H9 (cell line): Measurements from ENCODE around the gene WDR43. TPM values are rescaled to one million over a fixed set of nuclear protein-coding genes. Genes with fewer than 3 reads are reported as not detected.

Experiments used
- DNase-seq: peaks from one replicate; pipeline ENCODE4 v3.0.0-alpha.2; 2017
- H2AFZ ChIP-seq: one replicate; pipeline ENCODE4 v1.6.1; 2013; ENCODE audit warnings: mild to moderate bottlenecking, low read length, control low read depth, moderate library complexity
- H2AK5ac ChIP-seq: 2 replicates; pipeline ENCODE4 v1.6.1; 2013; ENCODE audit warnings: low read length, control low read depth, mixed read lengths; ENCODE audit not compliant: insufficient read length
- H2BK120ac ChIP-seq: one replicate; pipeline ENCODE4 v1.6.1; 2013; ENCODE audit warnings: low read depth, mild to moderate bottlenecking, low read length, control low read depth, inconsistent platforms; ENCODE audit not compliant: poor library complexity, severe bottlenecking
- H2BK12ac ChIP-seq: 2 replicates; pipeline ENCODE4 v1.6.1; 2013; ENCODE audit warnings: low read length, control low read depth, mixed read lengths, low read depth; ENCODE audit not compliant: insufficient read length
- H2BK15ac ChIP-seq: 2 replicates; pipeline ENCODE4 v1.6.1; 2013; ENCODE audit warnings: low read depth, low read length, control low read depth
- H2BK20ac ChIP-seq: one replicate; pipeline ENCODE4 v1.6.1; 2013; ENCODE audit warnings: low read depth, mild to moderate bottlenecking, low read length, control low read depth, inconsistent platforms; ENCODE audit not compliant: poor library complexity, severe bottlenecking
- H2BK5ac ChIP-seq: 2 replicates; pipeline ENCODE4 v1.6.1; 2013; ENCODE audit warnings: low read length, control low read depth, mixed read lengths; ENCODE audit not compliant: insufficient read length
- H3K14ac ChIP-seq: 2 replicates; pipeline ENCODE4 v1.6.1; 2013; ENCODE audit warnings: low read length, control low read depth; ENCODE audit not compliant: insufficient read depth
- H3K18ac ChIP-seq: 2 replicates; pipeline ENCODE4 v1.6.1; 2013; ENCODE audit warnings: low read depth, mild to moderate bottlenecking, mixed read lengths, low read length, control low read depth; ENCODE audit not compliant: insufficient read length
- H3K23ac ChIP-seq: 2 replicates; pipeline ENCODE4 v1.6.1; 2013; ENCODE audit warnings: low read length, control low read depth, mixed read lengths, low read depth; ENCODE audit not compliant: insufficient read length
- H3K23me2 ChIP-seq: 2 replicates; pipeline ENCODE4 v1.6.1; 2013; ENCODE audit warnings: low read depth, mild to moderate bottlenecking, mixed read lengths, low read length, control low read depth; ENCODE audit not compliant: insufficient read length, poor library complexity, severe bottlenecking
- H3K27ac ChIP-seq: 2 replicates; pipeline ENCODE4 v1.5.1; 2013; ENCODE audit warnings: low read length, control low read depth, mixed read lengths, low read depth; ENCODE audit not compliant: insufficient read length
- H3K27me3 ChIP-seq: 2 replicates; pipeline ENCODE4 v1.6.1; 2013; ENCODE audit warnings: low read length, control low read depth, inconsistent platforms; ENCODE audit not compliant: insufficient read depth
- H3K4ac ChIP-seq: 2 replicates; pipeline ENCODE4 v1.6.1; 2013; ENCODE audit warnings: low read depth, mild to moderate bottlenecking, control low read depth, inconsistent platforms, low read length, moderate library complexity
- H3K4me1 ChIP-seq: 2 replicates; pipeline ENCODE4 v1.6.1; 2013; ENCODE audit warnings: low read length, control low read depth, inconsistent platforms; ENCODE audit not compliant: insufficient read depth
- H3K4me2 ChIP-seq: 2 replicates; pipeline ENCODE4 v1.6.1; 2013; ENCODE audit warnings: low read length, control low read depth, mixed read lengths; ENCODE audit not compliant: insufficient read length, insufficient read depth
- H3K56ac ChIP-seq: 2 replicates; pipeline ENCODE4 v1.6.1; 2013; ENCODE audit warnings: low read depth, mild to moderate bottlenecking, mixed read lengths, low read length, control low read depth; ENCODE audit not compliant: insufficient read length
- H3K79me1 ChIP-seq: 2 replicates; pipeline ENCODE4 v1.6.1; 2013; ENCODE audit warnings: low read depth, mild to moderate bottlenecking, moderate library complexity, low read length, control low read depth, inconsistent platforms; ENCODE audit not compliant: insufficient read depth, poor library complexity, severe bottlenecking
- H3K79me2 ChIP-seq: 2 replicates; pipeline ENCODE4 v1.6.1; 2013; ENCODE audit warnings: low read length, control low read depth, inconsistent platforms; ENCODE audit not compliant: insufficient read depth
- H3K9ac ChIP-seq: 2 replicates; pipeline ENCODE4 v1.6.1; 2013; ENCODE audit warnings: low read length, control low read depth, mixed read lengths; ENCODE audit not compliant: insufficient read length; ENCODE audit errors: extremely low read depth
- H3K9me3 ChIP-seq: one replicate; pipeline ENCODE4 v1.6.1; 2013; ENCODE audit warnings: low read depth, low read length, inconsistent platforms; ENCODE audit not compliant: control insufficient read depth
- H3T11ph ChIP-seq: one replicate; pipeline ENCODE4 v1.6.1; 2013; ENCODE audit warnings: mild to moderate bottlenecking, low read length, control low read depth, inconsistent platforms
- H4K20me1 ChIP-seq: one replicate; pipeline ENCODE4 v1.6.1; 2013; ENCODE audit not compliant: control insufficient read depth, insufficient read length, insufficient read depth
- H4K5ac ChIP-seq: 2 replicates; pipeline ENCODE4 v1.6.1; 2013; ENCODE audit warnings: low read depth, mild to moderate bottlenecking, mixed read lengths, low read length, control low read depth; ENCODE audit not compliant: insufficient read length
- H4K8ac ChIP-seq: replicated peaks from 2 replicates; pipeline ENCODE4 v1.6.1; 2013; ENCODE audit warnings: low read length, control low read depth, mixed read lengths, low read depth; ENCODE audit not compliant: insufficient read length
- H4K91ac ChIP-seq: 2 replicates; pipeline ENCODE4 v1.6.1; 2013; ENCODE audit warnings: low read depth, mild to moderate bottlenecking, moderate library complexity, mixed read lengths, low read length, control low read depth; ENCODE audit not compliant: insufficient read length
- H3K27ac Mint-ChIP-seq, 3 experiments: 2 replicates in 2 of 3; 3 replicates in 1 of 3; pipeline ENCODE4 v1.8.0; 2020 to 2021; ENCODE audit warnings: mixed read lengths in 3 of 3, mild to moderate bottlenecking in 1 of 3, moderate library complexity in 1 of 3
- H3K27me3 Mint-ChIP-seq: 2 replicates; pipeline ENCODE4 v1.8.0; 2021; ENCODE audit warnings: low read depth, mild to moderate bottlenecking, moderate library complexity, mixed read lengths
- H3K36me3 Mint-ChIP-seq, 3 experiments: 2 replicates in 2 of 3; 3 replicates in 1 of 3; pipeline ENCODE4 v1.8.0; 2020 to 2021; ENCODE audit warnings: low read depth in 3 of 3, mixed read lengths in 3 of 3; ENCODE audit not compliant: insufficient read depth in 1 of 3
- H3K4me1 Mint-ChIP-seq, 2 experiments: 2 replicates each; pipeline ENCODE4 v1.8.0; 2020; ENCODE audit warnings: mixed read lengths in 2 of 2
- H3K4me3 Mint-ChIP-seq, 2 experiments: 2 replicates in 1 of 2; 3 replicates in 1 of 2; pipeline ENCODE4 v1.8.0; 2020 to 2021; ENCODE audit warnings: mild to moderate bottlenecking in 2 of 2, mixed read lengths in 2 of 2, moderate library complexity in 1 of 2
- H3K9me3 Mint-ChIP-seq, 2 experiments: 2 replicates in 1 of 2; 3 replicates in 1 of 2; pipeline ENCODE4 v1.8.0; 2020; ENCODE audit warnings: mild to moderate bottlenecking in 2 of 2, mixed read lengths in 2 of 2, moderate library complexity in 1 of 2
- WGBS: extraction: QIAGEN DNeasy Blood & Tissue Kit; methylation state at CpG from one replicate; pipeline ENCODE4 v1.1.7; 2013; ENCODE audit warnings: missing lambda C conversion rate, low lambda C conversion rate, mixed read lengths; ENCODE audit not compliant: insufficient read length; ENCODE audit errors: extremely low coverage; 5-methylcytosine and 5-hydroxymethylcytosine counted together
- total RNA-seq: library from RNA; stranded (reverse); gene quantifications from 2 replicates; pipeline ENCODE4 v1.2.1, GENCODE V29; 2021
- TF ChIP-seq, protein P1 (sequence below): fragments of 200-600 bp; sonication (generic); conservative IDR thresholded peaks from 3 replicates; pipeline ENCODE4 v1.8.0; 2021; ENCODE audit warnings: antibody characterized with exemption, mild to moderate bottlenecking

WDR43 gene
- total RNA-seq, 1 experiment from 2014 or later = 186 TPM

DNA sequence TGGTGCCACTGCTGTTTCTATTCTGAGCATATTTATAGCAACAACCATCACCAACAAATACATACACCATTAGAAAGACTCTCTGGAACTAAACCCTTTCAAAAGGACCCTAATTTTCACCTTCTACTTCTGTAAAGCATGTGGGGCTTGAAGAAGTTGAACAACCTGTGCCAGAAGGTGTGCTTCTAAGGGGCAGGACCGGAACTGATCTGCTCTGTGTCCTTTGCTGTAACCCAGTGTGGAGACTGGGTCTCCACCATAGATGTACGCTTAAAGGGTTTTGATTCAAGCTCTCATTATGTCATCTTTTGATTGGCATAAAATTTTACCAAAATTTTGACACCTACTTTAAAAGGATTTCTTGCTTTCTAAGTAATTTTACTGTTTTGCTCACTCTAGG, 40.3 kb downstream of the WDR43 start:
- Histone ChIP-seq H2BK15ac (no peak overlapping the region), H3K27ac (no peak overlapping the region), H3K4me1 (no peaks in the 10 kb centered on the region), H4K8ac (no peak overlapping the region), H3T11ph (no peak overlapping the region), H2BK5ac (no peak overlapping the region), H3K27me3 (no peaks in the 10 kb centered on the region), H2AK5ac (no peak overlapping the region), H3K4me2 (no peak overlapping the region), H3K56ac (no peak overlapping the region), H2BK120ac (no peak overlapping the region), H3K23ac (no peak overlapping the region), H3K9ac (no peak overlapping the region), H3K23me2 (no peaks in the 10 kb centered on the region), H3K18ac (no peak overlapping the region), H4K91ac (no peak overlapping the region), H3K4ac (no peak overlapping the region), H3K9me3 (no peaks in the 10 kb centered on the region), H2AFZ (no peak overlapping the region), H3K79me1 (no peaks in the 10 kb centered on the region), H2BK12ac (no peak overlapping the region), H2BK20ac (no peak overlapping the region), H4K20me1 (no peaks in the 10 kb centered on the region), H4K5ac (no peak overlapping the region), H3K14ac (no peak overlapping the region), H3K79me2 (no peaks in the 10 kb centered on the region)
- H3K4me1 Mint-ChIP-seq = no peaks in the 10 kb centered on the region
- H3K4me3 Mint-ChIP-seq = no peak overlapping the region
- H3K9me3 Mint-ChIP-seq = no peaks in the 10 kb centered on the region
- H3K27ac Mint-ChIP-seq = no peak overlapping the region
- no CpG with 5 or more reads among the region's 2 CpGs for WGBS
- no peaks in the 10 kb centered on the region for H3K27me3 Mint-ChIP-seq
- peaks cover 50 to 91% (median 78%) of the 10 kb centered on the region in 3 experiments; a peak in 6 of 7 replicates for H3K36me3 Mint-ChIP-seq
- TF ChIP-seq, protein P1, sequence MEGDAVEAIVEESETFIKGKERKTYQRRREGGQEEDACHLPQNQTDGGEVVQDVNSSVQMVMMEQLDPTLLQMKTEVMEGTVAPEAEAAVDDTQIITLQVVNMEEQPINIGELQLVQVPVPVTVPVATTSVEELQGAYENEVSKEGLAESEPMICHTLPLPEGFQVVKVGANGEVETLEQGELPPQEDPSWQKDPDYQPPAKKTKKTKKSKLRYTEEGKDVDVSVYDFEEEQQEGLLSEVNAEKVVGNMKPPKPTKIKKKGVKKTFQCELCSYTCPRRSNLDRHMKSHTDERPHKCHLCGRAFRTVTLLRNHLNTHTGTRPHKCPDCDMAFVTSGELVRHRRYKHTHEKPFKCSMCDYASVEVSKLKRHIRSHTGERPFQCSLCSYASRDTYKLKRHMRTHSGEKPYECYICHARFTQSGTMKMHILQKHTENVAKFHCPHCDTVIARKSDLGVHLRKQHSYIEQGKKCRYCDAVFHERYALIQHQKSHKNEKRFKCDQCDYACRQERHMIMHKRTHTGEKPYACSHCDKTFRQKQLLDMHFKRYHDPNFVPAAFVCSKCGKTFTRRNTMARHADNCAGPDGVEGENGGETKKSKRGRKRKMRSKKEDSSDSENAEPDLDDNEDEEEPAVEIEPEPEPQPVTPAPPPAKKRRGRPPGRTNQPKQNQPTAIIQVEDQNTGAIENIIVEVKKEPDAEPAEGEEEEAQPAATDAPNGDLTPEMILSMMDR = no peak
- DNase-seq = no peak
